Measurements from ENCODE around the gene CABP4.
A peak's percentile ranks its signal among the peaks of the same experiment; 100 is the strongest.
"Not testable (repeated sequence)": the region's sequence is repeated elsewhere in the genome, so short reads cannot be mapped to it uniquely, and the experiment has no call there.

The CABP4 gene

DNA sequence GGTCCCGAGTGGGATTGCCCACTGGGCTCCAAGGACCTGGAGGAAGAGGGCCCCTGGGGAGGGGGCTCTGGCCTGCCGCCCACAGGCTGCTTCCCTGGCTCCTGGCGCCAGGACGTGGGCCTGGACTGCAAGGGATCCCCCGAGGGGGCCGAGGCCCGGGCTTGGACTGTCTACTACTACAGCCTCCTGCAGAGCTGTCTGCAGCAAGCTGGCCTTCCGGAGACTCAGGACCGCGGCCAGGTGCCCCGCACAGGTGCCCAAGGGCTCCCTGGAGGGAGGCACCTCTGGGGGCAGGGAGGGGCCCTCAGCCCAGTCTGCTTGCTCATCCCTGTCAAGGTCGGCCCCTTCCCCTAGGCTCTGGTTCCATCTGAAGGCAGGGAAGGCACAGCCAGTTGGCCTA lies 37.7 kb upstream of the CABP4 start:
- peak in 1 of 42 donors; percentile 3 for DNase-seq
- intact Hi-C loops (cut with DNase I), result no loop called here

DNA sequence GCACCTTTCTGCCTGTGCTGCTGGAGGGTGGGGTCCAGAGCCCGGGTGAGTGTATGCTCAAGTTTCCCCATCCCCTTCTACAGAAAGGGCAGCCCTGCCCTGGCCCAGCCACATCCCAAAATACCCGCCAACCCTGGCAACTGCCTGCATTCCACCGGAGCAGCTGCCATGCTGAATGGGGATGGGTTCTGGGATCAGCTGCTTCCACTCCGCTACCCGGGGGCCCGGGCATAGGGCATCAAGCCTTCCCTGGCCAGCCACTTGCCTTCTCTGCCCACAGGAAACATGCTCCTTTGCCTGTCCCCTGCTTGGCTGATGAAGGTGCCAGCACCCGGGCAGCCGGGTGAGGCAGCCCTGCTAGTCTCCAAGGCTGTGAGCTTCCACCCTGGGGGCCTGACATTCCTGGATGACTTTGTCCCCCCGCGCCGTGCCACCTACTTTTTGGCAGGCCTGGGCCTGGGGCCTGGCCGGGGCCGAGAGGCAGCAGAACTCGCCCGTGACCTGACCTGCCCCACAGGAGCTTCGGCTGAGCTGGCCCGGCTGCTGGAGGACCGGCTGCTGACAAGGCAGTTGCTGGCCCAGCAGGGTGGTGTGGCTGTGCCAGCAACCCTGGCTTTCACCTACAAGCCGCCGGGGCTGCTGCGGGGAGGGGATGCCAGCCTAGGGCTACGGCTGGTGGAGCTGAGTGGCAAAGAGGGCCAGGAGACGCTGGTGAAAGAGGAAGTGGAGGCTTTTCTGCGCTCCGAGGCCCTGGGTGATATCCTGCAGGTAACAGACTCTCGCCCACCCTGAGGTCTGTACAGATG lies 36.5 kb upstream of the CABP4 start:
- intact Hi-C loops (cut with DNase I), result no loop called here
- peak in 2 of 42 donors; percentile 5 to 42 for DNase-seq

DNA sequence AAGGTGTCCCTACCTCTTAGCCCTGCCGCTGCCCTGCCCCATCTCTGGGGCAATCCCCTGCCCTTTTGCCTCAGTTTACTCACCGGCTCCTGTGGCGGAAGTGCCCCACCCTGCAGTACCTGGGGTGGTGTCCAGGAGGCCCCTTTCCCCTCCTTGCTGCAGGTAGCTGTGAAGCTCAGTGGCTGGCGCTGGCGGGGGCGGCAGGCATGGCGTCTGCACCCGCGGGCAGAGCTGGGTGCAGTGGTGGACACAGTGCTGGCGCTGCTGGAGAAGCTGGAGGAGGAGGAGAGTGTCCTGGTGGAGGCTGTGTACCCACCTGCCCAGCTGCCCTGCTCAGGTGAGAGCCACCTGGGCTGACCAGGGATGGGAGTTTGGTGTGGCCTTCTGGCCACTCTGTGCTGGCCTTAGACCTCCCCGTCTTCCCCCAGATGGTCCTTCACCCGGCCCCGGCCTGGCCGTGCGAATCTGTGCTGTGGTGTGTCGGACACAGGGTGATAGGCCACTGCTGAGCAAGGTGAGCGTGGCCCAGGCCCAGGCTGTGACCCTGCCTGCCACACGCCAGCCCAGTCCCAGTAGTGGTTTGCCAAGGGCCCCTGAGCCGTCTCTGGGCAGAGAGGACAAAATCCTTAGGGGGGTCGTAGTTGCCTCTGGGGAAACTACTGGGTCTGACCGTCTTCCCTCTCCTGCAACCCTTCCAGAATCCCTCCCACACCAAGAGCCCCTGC lies 35.7 kb upstream of the CABP4 start:
- no peak for DNase-seq
- intact Hi-C loops (cut with DNase I), result no loop called here

DNA sequence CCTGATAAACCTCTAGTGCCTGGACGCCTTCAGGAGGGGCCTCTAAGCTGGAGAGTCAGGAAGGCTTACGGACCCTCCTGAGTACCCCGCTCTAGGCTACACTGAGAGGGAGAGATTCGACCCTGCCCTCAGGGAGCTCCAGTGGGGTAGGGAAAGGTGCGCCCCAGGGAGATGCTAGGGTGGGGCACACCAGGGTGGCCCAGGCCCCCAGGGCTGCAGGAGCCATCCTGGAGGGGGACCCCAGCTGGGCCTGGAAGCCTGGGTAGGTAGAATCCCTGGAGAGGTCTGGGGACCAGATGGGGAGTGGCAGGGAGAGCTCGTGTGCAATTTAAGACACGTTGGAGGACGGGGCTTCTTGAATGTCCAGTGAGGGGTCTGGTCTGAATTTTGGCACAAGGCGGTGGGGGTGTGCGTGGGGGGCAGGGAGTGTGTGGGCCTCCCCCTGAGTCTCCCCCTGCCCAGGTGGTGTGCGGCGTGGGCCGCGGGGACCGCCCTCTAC lies 35.0 kb upstream of the CABP4 start:
- peak in 1 of 42 donors; percentile 3 for DNase-seq
- intact Hi-C loops (cut with DNase I), result no loop called here

DNA sequence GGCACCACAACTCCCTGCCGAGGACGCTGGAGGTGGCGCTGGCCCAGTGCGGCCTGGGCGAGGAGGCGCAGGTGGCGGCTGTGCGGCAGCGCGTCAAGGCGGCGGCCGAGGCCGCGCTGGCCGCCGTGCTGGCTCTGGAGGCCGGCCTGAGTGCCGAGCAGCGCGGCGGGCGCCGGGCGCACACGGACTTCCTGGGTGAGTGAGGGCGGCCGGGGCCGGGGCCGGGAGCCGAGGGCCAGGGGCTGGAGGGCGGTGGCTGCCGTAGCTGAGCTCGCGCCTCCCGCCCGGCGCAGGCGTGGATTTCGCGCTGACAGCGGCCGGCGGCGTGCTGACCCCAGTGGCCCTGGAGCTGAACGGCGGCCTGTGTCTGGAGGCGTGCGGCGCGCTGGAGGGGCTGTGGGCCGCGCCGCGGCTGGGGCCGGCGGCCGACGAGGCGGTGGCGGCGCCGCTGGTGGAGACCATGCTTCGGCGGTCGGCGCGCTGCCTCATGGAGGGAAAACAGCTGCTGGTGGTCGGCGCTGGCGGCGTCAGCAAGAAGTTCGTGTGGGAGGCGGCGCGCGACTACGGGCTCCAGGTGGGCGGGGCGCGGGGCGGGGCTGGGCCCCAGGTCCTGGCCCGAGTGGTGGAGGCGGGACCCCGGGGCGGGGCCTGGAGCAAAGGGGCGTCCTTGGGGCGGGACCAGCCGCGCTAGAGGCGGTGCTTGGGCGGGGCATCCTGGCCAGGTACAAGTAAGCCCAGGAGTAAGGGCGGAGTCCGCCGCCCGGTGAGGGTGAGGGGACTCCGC lies 34.3 kb upstream of the CABP4 start:
- peak; percentile 88 to 99 (median 96) for DNase-seq
- intact Hi-C loops (cut with DNase I), result no loop called here

DNA sequence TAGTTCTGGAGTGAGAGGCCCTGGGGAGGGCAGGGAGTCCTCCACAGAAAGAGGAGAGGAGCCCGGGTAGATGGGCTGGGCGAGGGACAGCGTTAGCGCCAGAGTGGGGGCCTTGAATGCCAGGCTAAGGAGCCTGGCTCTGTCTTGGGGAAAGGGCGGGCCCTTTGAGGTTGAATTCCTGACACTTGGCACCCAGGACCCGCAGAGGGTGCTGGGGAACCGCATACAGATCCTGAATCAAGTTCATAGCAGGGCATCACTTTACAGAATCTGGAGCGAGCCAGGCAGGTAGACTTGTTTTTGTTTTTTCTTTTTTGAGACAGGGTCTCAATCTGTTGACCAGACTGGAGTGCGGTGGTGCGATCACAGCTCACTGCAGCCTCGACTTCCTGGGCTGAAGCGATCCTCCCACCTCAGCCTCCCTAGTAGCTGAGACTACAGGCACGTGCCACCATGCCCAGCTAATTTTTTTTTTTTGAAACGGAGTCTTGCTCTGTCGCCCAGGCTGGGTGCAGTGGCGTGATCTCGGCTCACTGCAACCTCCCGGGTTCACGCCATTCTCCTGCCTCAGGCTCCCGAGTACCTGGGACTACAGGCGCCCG lies 33.6 kb upstream of the CABP4 start:
- intact Hi-C loops (cut with DNase I), result no loop called here
- DNase-seq, result no peak

DNA sequence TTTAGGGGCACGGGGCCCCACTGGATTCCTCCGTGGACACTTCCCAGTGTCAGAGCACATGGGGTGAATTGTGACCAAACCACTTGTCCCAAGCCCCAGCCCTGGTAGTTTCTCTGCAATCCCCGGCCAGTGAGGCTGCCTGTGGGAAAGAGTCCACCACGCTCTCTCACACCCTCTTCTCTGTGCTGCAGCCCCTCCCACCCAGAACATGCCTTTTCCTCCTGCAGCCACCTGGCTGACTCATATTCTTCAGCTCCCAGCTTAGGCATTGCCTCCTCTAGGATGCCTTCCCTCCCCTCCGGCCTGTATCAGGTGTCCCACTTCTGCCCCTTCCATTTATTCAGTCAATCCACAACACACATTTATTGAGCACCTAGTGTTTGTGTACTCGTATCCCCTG lies 32.3 kb upstream of the CABP4 start:
- intact Hi-C loops (cut with DNase I), result no loop called here
- DNase-seq, result no peak

DNA sequence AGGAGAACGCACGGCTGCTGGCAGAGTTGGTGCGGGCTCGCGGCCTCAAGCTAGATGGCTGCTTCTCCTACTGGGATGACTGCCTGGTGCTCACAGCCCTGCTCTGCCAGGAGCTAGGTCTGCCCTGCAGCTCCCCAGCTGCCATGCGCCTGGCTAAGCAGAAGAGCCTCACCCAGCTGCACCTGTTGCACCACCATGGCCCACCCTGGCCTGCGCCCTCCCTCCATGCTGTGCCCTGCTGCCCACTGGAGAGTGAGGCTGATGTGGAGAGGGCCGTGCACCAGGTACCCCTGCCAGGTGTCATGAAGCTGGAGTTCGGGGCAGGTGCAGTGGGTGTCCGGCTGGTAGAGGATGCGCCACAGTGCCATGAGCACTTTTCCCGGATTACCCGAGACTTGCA lies 31.7 kb upstream of the CABP4 start:
- intact Hi-C loops (cut with DNase I), result no loop called here
- no peak for DNase-seq

DNA sequence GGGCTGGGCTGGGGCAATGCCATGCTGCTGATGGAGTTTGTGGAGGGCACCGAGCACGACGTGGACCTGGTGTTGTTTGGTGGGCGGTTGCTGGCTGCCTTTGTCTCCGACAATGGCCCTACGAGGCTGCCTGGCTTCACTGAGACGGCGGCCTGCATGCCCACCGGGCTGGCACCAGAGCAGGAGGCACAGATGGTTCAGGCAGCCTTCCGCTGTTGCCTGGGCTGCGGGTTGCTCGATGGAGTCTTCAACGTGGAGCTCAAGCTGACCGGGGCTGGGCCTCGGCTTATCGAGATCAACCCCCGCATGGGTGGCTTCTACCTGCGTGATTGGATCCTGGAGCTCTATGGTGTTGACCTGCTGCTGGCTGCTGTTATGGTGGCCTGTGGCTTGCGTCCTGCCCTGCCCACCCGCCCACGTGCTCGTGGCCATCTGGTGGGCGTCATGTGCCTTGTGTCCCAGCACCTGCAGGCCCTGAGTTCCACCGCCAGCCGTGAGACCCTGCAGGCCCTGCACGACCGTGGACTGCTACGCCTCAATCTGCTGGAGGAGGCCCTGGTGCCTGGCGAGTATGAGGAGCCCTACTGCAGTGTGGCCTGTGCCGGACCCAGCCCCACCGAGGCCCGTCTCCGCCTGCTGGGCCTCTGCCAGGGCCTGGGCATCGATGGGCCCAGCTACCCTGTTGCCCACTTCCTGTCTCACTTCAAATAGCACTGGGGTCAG lies 31.1 kb upstream of the CABP4 start:
- intact Hi-C loops (cut with DNase I), result no loop called here
- DNase-seq, result peak in 1 of 42 donors; percentile 36

DNA sequence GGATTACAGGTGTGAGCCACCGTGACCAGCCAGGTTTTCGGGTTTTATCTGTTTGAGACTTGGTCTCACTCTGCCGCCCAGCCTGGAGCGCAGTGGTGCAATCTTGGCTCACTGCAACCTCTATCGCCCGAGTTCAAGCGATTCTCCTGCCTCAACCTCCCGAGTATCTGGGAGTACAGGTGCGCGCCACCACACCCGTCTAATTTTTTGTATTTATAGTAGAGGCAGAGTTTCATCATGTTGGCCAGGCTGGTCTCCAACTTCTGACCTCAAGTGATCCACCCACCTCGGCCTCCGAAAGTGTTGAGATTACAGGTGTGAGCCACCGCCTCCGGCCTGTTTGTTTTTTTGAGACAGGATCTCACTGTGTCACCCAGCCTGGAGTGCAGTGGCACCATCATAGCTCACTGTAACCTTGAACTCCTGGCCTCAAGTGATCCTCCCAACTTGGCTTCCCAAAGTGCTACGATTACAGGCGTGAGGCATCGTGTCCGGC lies 27.7 kb upstream of the CABP4 start:
- intact Hi-C loops (cut with DNase I), result not testable (repeated sequence)
- peak in 2 of 42 donors; percentile 24 to 36 for DNase-seq

DNA sequence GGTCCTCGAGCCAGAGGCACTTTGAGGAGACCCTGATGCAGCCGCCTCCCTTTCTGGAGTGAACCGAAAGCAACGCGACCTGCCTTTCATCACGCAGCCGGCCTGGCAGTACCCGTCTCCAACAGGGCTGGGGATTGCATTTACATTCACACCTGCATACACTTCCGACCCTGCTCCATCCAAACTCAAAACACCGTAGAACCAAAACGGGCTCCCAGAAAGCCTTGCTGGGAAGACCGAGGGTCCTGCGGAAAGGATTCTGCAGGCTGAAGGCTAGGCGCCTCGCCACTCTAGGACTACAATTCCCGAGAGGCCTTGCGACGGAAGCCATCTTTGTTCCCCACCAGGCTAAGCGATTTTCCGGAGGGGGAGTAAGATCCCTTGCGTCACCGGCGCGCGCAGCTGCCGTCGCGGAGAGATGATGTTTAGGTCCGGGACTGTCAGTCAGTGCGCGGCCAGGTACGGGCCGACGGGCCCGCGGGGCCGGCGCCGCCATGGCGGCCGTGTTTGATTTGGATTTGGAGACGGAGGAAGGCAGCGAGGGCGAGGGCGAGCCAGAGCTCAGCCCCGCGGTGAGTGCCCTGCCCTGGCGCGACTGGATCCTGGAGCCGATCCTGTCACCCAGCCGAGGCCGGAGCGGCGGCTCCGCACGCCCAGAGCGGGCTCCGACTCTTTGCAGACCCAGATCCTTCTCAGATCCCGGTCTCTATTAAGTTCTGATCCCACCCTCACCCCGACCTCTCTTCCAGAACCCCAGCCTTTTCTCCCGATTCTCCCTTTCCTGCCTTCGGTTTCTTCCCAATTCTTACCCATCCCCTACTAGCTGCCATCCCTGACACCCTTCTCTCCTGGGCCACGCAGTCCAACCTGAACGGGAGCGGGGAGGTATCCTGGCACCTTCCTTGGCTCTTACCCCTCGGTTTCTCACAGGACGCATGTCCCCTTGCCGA lies 26.8 kb upstream of the CABP4 start, which contains the start of gene RPS6KB2:
RPS6KB2 (plus strand) TSS at position 443 of the 950 bp plus-strand sequence; CDS start at position 495, 52 bp downstream.
- peak; percentile 89 to 100 (median 99) for DNase-seq
- intact Hi-C loops (cut with DNase I), result no loop called here

DNA sequence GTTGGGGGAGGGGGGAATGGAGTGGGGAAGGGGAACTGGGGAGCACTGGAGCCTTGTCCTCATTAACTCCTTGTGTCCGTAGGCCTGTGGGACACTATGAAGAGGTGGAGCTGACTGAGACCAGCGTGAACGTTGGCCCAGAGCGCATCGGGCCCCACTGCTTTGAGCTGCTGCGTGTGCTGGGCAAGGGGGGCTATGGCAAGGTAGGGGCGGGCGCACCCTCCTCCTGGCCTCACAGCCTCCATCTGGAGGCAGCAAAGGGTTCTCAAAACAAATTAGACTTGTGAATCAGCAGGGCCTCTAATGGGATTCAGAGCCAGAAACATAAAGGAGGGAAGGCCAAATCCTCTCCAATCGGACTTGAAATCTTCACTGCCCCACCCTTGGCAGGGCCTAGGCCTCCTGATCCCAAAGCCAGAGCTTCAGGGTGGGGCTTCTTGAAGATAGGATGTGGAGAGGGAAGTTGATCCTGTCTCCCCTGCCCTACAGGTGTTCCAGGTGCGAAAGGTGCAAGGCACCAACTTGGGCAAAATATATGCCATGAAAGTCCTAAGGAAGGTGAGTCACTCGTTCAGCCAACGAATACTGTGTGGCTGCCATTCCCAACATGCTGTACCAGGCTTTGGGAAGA lies 26.0 kb upstream of the CABP4 start:
- intact Hi-C loops (cut with DNase I), result no loop called here
- DNase-seq, result no peak

DNA sequence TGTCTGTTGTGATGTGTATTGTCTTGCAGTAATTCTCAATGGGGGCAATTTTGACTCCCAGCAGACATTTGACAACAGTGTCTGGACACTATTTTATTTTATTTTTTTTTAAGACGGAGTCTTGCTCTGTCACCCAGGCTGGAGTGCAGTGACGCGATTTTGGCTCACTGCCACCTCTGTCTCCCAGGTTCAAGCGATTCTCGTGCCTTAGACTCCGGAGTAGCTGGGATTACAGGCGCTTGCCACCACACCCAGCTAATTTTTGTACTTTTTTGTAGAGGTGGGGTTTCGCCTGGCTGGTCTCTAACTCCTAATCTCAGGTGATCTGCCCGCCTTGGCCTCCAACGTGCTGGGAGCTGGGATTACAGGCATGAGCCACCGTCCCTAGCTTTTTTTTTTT lies 25.4 kb upstream of the CABP4 start:
- no peak for DNase-seq
- intact Hi-C loops (cut with DNase I), result no loop called here

DNA sequence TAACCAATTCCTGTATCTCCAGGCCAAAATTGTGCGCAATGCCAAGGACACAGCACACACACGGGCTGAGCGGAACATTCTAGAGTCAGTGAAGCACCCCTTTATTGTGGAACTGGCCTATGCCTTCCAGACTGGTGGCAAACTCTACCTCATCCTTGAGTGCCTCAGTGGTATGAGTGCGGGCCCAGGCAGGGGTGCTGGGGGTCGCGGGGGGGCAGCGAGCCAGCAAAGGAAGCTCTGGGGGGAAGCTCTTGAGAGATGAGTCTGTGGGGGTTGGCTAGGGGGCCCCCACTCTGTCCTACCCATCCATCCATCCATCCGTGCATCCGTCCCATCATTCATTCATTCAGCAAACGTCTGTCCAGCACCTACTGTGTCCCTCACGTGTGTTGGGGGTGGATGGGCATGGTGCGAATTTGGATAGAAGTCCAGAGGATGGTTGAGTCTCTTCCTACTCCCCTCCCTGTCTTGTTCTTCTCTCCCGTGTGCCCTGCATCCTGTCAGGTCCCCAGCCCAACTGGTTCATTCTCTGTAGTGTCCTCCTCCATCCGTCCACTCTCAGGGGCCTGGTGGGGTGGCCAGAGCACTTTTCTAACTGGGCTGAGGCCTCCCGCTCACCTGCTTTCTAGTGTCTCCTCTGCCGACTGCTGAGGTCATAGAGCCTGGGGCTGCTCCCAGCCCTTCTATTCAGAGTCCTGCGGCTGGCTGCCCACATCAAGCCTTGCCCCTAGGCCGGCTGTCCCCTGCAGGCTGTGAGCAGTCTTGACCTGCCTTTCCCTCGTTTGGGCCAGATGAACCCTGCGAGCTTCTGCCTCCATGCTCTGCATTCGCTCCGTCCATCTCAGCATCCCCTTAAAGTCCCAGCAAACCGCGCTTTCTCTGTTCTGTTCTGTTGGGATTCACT lies 23.6 kb upstream of the CABP4 start:
- no peak for DNase-seq
- intact Hi-C loops (cut with DNase I), result no loop called here

DNA sequence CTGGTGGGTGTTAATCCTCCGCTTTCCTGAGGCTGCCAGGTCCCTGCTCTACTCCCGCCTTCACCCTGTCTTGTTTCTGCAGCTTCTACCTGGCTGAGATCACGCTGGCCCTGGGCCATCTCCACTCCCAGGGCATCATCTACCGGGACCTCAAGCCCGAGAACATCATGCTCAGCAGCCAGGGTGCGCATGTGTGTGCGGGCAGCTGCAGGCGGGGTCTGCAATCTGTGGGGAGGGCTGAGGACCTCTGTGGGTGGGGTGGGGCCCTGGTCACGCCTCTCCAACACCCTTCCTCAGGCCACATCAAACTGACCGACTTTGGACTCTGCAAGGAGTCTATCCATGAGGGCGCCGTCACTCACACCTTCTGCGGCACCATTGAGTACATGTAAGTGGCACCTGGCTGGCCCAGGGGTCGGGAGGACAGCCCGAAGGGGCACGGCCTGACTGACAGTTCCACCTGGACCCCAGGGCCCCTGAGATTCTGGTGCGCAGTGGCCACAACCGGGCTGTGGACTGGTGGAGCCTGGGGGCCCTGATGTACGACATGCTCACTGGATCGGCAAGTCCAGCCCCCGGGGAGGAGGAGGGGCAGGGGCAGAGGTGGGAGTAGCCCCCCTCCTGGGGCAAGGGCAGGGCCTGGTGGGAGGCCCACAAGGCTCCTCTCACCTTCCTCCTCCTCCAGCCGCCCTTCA lies 22.4 kb upstream of the CABP4 start:
- DNase-seq, result no peak
- intact Hi-C loops (cut with DNase I), result no loop called here
